KG1 (cell line): ENCODE measurements around the gene FGG.

ENCODE experiments used
- DNase-seq: peaks from one replicate; lab custom pipeline; 2025; lab: John Stamatoyannopoulos, UW

FGG gene

DNA sequence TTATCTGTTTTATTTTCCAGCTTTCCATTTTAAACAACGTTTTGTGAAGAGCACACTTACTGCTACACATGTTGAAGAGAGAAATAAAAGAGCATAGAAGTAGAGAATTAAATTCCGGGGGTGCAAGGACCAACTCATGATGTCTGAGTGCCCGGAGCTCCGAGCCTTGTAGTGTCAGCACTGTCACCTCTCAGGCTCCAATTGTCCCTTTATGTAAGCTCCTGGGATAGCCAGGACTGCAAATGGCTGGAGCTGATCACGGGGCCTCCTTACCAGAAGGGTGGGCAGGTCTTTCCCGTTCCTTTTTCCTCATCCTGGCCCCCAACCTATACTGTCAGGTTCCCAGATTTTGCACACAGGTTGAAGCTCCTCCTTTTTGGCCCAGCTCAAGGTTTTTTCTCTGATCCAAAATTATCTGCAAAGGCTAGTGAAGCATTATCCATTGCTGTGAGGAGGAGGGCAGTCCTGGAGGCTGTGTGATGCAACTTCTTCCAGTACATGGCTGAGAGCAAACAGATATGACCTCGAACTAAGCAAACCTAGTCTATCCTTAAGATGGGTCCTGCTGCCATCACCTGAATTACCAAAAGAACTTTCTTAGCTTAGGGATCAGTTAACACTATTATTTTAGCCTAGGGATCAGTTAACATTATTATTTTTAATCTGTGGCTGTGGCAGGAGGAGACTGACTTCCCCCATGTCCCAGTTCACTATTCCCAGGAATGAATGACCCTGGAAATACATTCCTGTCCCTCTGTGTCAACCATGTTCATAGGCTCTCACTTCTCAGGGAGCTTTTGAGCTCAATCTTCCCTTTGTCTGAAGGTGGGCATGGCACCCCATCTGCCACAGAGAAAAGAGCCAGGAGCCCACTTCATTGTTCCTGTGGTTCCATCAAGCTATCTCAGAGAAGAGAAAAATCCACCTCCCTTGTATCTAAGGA is at the start of gene FGG:
FGG (minus strand) TSS at position 185 of the 943 bp plus-strand sequence; CDS start at position 138, 47 bp downstream.
- DNase-seq = no peak

DNA sequence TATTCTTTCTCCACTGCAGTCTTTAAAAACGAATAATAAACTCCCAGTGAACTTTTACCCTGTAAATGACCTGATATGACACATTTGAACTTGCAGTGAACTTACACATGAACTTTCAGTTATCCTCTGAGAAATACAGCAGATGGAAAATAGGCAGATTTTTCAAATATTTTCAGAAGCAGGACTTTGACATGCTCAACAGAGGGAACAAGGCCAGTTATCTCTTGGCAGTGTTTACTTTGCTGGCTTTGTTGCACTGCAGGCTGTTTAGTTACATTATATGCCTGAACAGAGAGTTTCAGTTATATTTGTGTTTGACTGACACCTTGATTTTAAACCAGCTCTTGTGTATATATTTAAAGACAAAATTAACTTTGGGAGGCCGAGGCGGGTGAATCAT is 47.6 kb upstream of the FGG start:
- DNase-seq = no peak

GRCh38 chr4:154658680-154659405 is 46.4 kb upstream of the FGG start:
- no peak for DNase-seq

GRCh38 chr4:154643493-154643892 is 31.0 kb upstream of the FGG start:
- DNase-seq = no peak

- DNase-seq = no peak
These were observed 30.0 kb upstream of the FGG start for GRCh38 chr4:154642373-154643009.

- no peak for DNase-seq
These were observed 28.5 kb upstream of the FGG start for GRCh38 chr4:154640999-154641398.

- DNase-seq = no peak
These were observed 21.6 kb upstream of the FGG start for GRCh38 chr4:154634058-154634457.

DNA sequence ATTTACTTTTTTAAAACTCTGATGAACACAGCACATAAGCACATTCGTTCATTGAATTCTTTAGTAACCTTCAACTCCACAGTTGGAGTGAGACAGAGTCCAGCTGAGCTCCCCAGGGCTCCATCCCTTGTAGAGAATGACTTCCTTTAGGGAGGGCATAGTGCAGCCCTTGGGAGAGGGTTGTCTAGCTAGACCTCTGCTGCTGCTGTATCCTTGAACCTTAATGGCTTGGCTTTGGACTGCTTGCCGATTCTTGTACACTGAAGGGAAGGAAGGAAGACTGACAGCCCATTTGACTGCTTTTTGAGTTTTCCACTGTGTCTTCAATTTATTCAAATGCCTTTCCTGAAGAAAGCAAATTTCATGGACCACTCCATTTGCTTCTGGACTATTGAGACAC is 19.4 kb upstream of the FGG start:
- DNase-seq = no peak

- DNase-seq = no peak
These were observed 17.9 kb upstream of the FGG start for GRCh38 chr4:154630324-154630723.

DNA sequence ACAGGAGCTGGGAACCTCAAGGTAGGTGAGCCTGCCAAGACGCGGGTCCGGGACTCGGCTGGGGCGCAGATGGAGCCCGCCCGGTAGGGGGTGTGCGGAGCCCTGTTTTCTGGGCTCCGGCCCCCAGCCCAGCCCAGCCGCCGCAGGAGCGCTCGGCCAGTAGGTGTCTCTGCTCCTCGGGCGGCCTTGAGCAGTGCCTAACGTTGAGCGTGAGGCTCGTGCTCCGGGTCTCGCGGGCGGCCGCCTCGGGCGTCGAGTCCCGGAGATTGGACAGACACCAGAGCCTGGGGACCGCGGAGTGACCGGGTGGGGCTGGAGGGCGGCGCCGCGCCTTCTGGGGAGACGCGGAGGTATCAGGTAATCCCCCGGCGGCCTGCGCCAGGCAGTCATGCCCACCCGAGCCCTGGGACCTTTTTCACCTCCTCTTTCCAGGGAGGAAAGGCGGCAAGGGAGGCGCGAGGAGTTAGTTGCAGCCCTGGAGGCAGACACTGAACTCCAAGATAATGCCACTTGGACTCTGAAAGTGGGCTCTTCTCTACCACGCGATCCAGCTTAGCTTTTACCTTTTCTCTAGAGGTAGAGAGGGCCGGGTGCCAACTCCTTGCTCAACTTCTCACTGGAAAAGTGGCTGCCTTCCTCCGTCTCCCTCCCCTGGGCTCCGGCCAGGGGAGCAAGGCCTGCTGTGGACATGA is 14.5 kb upstream of the FGG start:
- DNase-seq = no peak

DNA sequence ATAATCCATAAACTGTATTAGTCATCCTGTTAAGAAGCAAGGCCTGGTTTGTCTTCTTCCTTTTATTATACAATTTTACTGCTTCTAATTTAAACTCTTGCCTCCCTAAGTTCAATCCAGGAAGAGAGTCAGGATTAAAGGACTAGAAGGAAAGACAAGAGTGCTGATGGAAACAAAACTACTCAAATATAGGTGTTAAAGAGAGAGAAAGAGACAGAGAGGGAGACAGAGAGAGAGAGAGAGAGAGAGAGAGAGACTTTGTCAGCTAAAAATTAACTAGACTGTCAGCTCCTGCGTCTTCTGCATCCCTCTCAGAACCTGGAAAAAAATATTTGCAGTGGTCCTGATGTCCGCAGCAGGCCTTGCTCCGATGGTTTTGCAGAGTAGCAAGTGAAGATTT is 13.5 kb upstream of the FGG start:
- DNase-seq = no peak

GRCh38 chr4:154623995-154624394 is 11.5 kb upstream of the FGG start:
- DNase-seq = no peak

GRCh38 chr4:154623436-154623835 is 11.0 kb upstream of the FGG start:
- no peak for DNase-seq

DNA sequence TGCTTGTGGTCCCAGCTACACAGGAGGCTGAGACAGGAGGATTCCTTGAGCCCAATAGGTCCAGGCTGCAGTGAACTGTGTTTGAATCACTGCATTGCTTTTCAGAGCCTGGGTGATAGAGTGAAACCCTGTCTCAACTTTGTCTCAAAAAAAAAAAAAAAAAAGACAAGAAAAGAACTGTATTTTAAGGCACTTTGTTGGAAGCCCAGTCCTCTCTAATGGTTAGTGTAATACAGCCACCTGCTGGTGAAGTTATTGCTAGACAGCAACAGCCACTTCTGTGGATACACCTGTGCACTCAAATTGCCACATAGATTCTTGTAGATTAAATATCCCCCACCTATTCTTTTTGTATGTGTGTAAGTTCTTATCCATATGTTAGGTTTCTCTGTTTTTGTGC is 10.1 kb upstream of the FGG start:
- DNase-seq = no peak

DNA sequence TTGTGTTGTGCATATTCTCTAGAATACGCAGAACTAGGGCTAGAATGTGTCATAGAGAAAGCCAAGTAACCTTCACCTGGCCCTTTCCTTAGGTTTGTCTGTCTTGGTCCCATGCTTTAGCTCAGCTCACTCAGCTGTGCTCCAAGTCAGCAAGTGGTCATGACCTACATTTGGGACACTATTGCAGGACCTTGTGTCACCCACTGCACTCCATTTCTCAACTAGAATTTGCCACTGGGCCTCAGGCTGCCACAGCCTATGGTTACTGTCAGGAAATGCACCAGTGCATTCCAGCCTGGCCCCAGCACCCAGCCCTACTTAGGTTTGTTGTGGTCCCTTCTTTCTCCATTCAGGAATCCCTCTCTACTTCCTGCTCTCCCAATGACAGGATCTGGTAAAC is 7.7 kb upstream of the FGG start:
- no peak for DNase-seq

DNA sequence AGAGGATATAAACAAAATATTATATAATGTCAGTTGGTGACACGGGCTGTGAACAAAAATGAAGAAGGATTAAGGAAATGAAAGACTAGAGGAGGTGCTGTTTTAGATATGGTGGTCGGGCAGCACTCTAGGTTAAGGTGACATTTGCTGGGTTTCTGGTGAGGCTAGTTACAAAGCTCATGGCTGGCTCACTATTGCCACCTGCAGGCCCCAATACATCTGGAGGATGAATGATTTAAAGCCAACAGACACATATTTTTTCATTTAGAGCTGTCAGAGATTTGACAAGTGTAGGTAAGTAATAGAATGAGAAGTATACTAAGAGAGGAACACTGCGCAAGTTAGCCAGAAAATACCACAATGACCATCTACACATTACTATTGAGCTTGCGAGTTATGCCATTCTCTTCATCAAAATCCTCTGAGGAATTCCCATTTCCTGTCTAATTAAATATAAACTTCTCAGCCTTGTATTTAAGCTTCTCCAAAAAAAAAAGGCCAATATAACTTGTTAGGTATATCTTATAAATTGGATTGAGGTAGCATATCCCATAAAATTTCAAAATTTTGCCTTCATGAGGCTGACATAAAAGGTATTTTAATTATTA is 6.4 kb upstream of the FGG start:
- no peak for DNase-seq

GRCh38 chr4:154617820-154618317 is 5.4 kb upstream of the FGG start:
- no peak for DNase-seq

GRCh38 chr4:154616731-154617130 is 4.3 kb upstream of the FGG start:
- DNase-seq = no peak

DNA sequence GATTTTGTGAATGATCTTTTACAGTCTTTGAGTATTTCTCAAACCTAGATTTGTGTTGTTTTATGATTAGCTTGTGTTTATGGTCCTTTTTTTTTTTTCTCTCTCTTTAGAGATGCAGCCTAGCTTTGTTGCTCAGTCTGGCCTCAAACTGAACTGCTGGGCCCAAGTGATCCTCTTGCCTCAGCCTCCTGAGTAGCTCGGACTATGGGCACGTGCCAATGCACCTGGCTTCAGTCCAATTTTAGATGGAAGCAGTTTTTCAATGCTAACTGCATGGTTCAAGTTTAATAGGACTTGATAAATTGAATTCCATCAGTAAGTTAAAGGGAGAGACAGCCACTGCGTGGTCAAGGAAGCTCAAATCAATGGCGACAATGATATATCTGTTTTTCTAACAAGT is 3.8 kb upstream of the FGG start:
- no peak for DNase-seq

DNA sequence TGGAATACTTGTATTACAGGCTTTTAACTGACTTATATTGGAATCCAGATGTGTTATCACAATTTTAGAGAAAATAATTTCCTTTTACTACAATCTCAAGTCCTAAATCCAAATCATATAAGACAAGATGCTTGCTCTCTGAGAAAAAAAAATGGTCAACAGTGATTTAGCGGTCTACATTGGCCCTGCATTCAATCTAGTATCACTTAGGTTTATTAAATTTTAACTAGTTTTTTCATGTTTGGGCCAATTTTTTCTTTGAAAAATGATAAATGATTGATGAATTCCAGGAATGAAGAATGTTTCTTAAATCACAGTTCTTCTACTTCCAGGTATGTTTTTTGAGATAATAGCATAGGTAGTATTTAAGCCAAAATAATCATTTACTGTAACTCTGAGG is 2.8 kb upstream of the FGG start:
- no peak for DNase-seq

- no peak for DNase-seq
These were observed 1.9 kb upstream of the FGG start for GRCh38 chr4:154614306-154614705.

DNA sequence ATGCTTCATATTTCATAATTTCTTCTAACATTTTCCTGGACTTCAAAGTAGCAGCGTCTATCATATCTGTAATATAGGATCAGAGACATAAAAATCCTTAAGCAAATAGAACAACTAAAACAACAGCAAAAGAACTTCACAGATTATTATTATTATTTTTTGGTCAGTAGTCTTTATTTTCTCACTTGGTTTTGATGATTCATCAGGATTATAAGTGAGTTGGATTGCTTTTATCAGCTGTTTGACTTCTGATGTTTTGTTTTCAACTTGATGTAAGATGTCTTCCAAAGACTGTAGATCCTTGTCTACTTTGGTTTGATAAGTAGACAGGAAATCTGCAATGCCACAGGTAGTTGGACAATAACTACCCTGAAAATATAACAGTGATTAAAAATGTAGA is 623 bp downstream of the FGG start:
- no peak for DNase-seq
